ENCODE measurements around the gene DUSP21.
A peak's percentile ranks its signal among the peaks of the same experiment; 100 is the strongest.
"Not testable (repeated sequence)": the region's sequence is repeated elsewhere in the genome, so short reads cannot be mapped to it uniquely, and the experiment has no call there.

DUSP21 gene

DNA sequence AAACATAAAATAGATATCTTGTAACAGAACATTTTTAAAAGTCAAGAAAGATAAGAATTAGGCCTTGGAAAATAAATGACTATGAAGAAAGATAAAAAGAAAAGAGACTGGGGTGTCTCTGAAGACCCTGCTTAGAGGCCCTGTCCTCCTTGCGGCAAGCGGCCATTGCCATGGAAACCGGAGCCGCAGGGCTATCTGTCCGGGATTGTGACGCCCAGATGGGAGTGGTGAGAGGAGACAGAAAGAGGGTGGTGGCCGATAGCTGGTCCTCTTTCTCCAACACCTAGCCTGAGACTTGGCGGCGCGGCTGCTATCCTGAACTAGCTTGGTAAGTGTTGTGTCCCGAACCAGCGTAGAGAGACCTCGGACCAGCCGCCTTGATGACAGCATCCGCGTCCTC, at the start of gene DUSP21:
Gene DUSP21 (plus strand): TSS at position 269 of the 400 bp plus-strand sequence. CDS start 112 bp downstream, at position 381.
- no peak for DNase-seq

DNA sequence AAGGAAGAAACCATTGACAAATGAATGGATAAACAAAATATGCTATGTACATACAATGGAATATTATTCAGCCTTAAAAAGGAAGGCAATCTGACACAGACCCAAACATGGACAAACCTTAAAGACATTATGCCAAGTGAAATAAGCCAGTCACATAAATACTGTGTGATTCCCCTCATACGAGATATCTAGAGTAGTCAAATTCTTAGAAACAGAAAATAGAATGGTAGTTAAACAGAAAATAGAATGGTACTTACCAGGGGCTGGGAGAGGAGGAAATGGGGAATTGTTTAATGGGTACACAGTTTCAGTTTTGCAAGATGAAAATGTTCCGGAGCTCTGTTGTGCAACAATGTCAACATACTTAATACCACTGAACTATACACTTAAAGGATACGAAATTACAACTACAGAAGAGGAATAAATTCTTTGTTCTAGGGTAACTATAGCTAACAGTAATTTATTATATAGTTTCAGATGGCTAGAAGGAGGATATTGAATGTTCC, 47.8 kb upstream of the DUSP21 start:
- DNase-seq: peak; percentile 67

DNA sequence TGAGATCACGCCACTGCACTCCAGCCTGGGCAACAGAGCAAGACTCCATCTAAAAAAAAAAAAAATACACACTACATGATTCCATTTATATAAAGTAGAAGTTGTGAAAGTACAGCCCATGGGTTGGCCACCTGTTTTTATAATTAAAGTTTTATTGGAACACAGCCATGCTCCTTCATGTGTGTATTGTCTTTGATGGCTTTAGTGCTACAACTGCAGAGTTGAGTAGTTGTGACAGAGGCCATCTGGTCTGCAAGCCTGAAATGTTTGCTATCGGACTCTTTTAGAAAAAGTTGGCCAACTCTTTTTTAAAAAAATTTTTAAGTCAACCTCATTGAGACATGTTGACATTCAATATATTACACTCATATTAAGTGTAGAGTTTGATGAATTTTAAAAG, 41.2 kb upstream of the DUSP21 start:
- no peak for DNase-seq

- DNase-seq: no peak
Observed at GRCh38 chrX:44815681-44816080, 28.1 kb upstream of the DUSP21 start.

- DNase-seq: no peak
Observed at GRCh38 chrX:44816367-44816766, 27.5 kb upstream of the DUSP21 start.

DNA sequence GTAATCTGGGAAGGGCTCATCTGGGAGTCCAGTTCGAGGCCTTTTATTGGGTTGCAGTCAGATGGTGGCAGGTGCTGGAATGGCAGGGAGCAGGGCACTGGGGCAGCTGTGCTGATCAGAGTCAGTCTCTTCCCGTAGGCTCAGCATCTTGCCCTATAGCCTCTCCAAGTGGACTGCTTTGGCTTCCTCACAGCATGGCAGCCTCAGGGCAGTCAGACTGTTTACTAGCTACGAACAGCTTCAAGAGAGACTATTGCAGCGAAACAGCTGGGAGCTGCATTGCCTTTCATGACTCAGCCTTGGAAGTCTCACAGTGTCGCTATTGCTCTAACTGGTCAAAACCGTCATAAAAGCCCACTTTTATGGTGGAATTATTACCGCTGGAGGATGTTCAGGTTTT, 26.8 kb upstream of the DUSP21 start:
- no peak for DNase-seq

DNA sequence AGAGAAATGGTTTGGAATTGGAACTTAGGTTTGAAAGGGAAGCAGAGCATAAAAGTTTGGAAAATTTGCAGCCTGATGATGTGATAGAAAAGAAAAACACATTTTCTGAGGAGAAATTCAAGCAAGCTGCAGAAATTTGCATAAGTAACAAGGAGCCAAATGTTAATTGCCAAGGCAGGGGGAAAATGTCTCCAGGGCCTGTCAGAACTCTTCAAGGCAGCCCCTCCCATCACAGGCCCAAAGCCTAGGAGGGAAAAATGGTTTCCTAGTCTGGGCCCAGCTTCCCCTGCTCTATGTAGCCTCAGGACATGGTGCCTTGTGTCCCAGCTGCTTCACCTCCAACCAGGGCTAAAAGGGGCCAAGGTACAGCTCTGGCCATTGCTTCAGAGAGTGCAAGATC, 21.2 kb upstream of the DUSP21 start:
- DNase-seq: no peak

DNA sequence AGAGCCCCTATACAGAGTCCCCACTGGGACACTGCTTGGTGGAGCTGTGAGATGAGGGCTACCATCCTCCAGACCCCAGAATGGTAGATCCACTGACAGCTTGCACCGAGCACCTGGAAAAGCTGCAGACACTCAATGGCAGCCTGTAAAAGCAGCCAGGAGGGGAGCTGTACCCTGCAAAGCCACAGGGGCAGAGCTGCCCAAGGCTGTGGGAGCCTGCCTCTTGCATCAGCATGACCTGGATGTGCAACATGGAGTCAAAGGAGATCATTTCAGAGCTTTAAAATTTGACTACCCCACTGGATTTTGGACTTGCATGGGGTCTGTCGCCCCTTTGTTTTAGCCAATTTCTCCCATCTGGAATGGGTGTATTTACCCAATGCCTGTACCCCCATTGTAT, 20.6 kb upstream of the DUSP21 start:
- DNase-seq: not testable (repeated sequence)

GRCh38 chrX:44828008-44828605, 15.7 kb upstream of the DUSP21 start:
- DNase-seq: no peak

GRCh38 chrX:44829832-44830231, 14.0 kb upstream of the DUSP21 start:
- no peak for DNase-seq

DNA sequence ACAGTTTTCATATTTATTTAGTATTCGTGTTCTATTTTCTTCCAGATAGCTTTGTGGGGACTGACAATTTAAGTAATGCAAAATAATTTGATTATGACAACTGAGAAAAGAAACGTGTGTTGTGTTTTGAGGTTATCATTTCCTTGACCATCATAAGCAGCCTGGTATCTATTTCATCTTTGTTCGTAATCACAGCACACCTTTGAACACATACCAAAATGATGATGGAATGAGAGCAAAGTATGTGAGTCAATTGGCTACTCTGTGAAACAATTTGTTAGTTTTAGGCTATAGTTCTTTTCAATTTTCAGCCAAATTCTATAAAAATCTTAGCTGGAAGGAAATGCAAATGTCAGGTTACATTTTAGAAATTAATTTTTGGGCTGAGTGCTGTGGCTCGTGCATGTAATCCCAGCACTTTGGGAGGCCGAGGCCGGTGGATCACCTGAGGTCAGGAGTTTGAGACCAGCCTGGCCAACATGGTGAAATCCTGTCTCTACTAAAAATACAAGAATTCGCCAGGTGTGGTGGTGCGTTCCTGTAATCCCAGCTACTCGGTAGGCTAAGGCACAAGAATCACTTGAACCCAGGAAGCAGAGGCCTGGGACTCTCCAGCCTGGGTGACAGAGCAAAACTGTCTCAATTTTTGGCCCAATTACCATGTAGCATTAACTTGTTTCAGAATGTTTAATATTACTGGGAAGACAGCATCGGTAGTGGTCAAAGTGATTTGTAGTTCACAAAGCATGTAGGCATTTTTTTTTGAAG, 1.1 kb upstream of the DUSP21 start:
- no peak for DNase-seq

DNA sequence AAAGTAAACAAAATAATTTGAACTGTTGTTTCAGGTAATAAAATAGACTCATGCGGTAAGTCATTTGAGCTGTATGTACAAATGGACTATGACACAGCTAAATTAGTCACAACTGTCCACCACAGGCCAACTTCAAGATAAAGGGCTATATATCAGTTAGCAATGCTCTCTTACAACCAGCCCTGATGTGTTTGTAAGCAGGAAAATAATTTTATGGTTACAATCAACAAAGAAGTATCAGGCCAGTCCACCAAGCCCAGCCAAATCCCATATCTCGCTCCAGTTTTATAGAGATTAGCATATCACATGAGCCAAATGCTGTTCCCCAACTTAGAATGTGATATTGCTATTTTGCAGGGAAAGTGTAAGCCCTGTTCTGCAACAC, 511 bp upstream of the DUSP21 start:
- no peak for DNase-seq

- DNase-seq: no peak
Observed at GRCh38 chrX:44844204-44844603, 383 bp downstream of the DUSP21 start.

GRCh38 chrX:44850891-44851290, 7.1 kb downstream of the DUSP21 start:
- DNase-seq: not testable (repeated sequence)

- no peak for DNase-seq
Observed at GRCh38 chrX:44871114-44871645, 27.4 kb downstream of the DUSP21 start.

DNA sequence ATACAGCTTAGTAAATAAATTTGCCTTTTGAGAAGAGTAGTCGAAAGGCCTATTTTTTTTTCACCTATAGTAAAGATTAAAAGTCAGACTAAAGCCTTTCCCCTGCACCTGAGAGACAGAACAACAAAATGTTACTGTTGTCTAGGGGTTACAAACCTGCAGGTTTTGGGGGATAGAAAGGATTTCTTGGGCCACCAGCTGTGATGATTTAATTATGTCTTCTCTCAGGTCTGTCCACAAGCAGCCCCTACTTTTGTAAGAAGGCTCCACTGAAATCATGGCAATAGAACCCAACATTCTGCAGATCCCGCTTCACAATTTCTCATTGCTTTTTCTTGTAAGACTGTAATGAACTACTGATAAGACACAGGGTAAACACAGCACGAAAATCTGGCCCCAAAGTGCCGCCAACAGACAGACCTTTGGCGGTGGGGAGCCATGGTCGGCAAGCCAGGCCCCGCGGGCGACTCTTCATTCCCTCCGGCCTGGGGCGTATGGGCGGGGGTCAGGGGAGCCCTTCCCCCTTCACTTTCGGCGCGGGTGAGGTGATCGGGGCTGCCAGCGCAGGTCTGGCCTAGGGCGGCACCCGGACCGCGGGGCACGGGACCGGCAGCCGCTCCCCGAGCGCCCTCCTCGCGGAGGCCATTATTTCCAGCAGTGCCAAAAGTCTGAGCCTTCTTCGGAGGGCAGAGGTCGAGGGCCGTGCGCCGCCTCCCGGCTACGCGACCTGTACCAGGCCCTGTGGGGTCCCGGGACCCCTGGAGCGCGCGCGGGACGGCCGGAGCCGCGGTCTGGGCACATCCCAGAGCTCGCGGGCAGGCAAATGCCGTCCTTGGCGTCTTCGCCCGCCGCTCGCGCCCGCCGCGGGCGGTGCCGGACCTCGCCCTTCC, 28.4 kb downstream of the DUSP21 start:
- DNase-seq: no peak

DNA sequence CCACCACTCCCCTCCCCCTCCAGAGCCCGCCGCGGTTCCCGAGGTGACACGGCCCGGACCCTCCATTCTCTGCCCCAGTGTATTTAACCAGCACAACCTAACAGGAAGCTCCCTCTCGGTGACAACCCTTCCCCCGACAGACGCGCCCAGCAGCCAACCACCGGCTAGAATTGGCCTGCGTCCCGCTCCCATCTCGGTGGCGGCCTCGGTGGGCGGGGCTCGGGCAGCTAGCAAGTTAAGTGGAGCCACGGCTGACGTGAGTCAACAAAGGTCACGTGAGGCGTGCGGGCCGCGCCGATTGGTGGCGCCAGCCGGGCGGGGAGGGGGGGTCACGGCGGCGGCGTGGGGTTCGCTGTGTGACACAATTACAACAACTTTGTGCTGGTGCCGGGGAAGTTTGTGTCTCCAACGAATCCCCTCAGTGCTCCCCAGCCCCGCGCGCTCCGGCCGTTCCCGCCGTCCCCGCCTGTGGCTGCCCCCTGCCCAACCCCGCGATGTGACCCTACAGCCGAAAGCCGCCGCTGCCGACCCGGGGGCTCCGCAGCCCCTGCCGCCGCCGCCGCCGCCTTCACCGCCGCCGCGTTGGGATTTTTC, 29.1 kb downstream of the DUSP21 start, which contains the start of gene KDM6A:
Gene KDM6A (plus strand): TSS at position 368 of the 594 bp plus-strand sequence. CDS start 364 bp downstream, outside the sequence.
- DNase-seq: peak; percentile 92

- peak; percentile 33 for DNase-seq
Observed at GRCh38 chrX:44873415-44874276, 29.8 kb downstream of the DUSP21 start.

GRCh38 chrX:44874420-44875184, 30.8 kb downstream of the DUSP21 start:
- no peak for DNase-seq

DNA sequence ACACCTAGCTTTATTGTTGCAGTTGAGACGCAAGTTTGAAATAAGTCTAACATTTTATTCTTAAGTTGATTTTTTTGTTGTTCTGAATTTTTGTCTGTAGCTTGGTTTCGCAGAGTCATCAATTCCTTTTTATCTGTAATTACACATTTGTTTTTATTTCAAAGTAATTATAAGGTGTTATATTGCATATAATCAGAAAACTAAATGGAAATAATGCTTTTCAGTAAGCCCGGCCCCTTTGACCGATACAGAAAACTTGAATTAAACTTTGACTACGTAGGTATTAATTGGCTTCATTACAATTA, 31.3 kb downstream of the DUSP21 start:
- no peak for DNase-seq

GRCh38 chrX:44876086-44876485, 32.3 kb downstream of the DUSP21 start:
- DNase-seq: no peak
